Activated naive CD4-positive, alpha-beta T cell treated with Interleukin-2 at 50 U/mL for 16 hours (primary cell): ENCODE results near the gene SVIL.
"Not testable (repeated sequence)": the region's sequence is repeated elsewhere in the genome, so short reads cannot be mapped to it uniquely, and the experiment has no call there.

ENCODE experiments used
- DNase-seq: peaks from one replicate; pipeline ENCODE4 v3.0.0-alpha.2; 2020

Gene SVIL

DNA sequence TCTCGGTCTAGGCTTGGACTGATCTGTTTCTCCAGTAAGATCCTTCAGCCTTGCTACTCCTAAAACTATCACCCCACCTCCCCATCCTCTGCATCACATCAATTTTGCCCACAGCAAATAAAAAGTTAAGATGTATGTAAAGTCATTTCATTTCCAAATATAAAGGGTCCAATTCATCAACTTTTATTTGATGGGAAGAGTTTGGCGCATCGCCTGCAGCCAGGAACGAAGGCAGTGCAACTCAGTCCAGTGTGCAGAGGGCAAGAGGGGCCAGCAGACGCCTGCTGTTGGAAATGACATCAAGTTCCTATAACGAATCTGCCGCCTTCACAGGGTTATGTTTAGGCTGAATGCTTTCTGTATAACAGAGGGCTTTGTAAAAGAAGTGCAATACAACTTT, 97.0 kb downstream of the SVIL start:
- DNase-seq, result no peak

DNA sequence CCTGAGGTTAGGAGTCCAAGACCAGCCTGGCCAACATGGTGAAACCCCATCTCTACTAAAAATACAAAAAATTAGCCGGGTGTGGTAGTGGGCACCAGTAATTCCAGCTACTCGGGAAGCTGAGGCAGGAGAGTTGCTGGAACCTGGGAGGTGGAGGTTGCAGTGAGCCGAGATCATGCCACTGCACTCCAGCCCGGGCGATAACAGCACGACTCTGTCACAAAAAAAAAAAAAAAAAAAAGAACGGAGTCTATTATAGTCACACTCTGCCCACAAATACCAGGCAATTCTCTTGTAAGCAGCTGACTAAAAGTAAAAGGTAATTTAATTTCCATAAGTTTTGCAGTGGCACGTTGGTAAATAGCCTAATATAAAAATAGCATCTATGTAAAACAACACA, 98.1 kb downstream of the SVIL start:
- DNase-seq, result not testable (repeated sequence)

DNA sequence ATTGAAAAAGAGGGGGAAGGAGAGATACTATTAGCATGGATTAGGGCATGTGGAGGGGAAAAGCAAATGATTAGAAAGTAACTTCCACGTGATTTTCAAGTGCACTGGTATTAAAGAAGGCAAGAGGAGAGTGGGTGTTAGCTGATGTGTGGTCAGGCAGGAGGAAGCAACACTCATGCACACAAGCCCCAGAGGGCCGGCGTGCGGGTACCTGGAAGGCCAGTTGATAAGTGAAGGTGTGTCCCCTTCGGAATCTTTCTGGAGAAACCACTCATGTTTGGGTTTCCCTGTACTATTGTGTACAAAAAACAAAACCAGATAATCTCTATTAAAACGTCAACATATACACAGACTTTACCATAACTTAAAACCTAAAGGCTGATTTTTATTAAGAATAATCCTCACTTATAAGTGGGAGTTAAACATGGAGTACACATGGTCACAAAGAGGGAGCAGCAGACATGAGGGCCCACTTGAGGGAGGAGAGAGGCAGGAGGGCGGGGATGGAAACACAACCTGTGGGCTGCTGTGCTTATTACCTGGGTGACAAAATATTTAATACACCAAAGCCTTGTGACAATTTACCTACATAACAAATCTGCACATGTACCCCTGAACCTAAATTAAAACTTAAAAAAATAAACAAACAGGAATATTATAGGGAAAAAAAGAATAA, 98.9 kb downstream of the SVIL start:
- DNase-seq, result no peak

DNA sequence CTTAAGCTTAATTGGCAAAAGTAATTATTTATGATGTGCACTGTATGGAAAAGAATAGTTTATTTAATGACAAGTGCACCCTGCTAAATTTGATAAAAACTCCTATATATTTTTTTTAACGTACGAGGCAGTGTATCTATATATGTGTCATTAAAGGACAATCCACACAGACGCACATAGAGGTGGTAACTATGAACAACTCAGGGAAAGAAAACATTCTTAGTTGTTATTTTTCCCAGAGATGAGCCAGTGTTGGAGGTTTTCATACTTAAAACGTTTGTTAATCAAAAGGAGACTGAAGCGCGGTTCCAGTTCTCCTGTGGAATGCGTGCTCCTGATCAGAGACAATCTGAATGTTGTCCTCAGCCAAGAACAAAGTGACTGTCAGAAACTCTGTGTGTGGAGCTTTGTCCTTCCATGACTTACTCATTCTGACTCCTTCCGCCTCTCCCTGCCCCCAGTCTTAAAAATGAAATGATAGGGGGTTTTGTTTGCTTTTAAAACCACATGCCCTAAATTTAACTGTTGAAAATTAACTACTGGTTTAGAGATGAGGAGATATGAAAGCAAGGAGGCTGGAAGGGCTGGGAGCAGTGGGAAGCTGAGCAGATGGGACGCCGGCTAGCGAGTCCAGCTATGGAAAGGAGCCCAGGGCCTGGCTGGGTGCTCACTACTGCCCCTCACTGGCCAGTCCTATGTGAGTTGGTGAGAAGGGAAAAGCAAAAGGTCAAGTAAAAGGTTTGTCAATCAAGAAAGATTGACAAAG, 99.6 kb downstream of the SVIL start:
- DNase-seq, result no peak

DNA sequence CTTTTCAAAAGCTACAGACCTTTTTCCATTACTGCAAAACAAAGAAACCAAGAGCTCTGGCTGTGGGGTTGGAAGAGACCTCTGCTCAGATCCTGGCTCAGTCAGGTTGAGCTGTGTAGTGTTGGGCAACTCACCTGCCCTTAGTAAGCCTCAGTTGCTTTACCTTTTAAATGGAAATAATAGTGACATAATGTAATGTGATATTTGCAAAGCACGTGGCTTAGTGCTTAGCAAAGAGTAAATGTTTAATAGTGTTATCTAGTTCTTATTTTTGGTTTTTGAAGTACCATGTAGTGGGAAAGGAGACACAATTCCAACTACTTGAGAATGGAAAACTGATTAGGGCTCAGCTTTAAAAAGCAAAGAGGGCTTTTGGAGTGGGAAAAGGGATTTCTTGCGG, 100.2 kb downstream of the SVIL start:
- DNase-seq, result no peak

DNA sequence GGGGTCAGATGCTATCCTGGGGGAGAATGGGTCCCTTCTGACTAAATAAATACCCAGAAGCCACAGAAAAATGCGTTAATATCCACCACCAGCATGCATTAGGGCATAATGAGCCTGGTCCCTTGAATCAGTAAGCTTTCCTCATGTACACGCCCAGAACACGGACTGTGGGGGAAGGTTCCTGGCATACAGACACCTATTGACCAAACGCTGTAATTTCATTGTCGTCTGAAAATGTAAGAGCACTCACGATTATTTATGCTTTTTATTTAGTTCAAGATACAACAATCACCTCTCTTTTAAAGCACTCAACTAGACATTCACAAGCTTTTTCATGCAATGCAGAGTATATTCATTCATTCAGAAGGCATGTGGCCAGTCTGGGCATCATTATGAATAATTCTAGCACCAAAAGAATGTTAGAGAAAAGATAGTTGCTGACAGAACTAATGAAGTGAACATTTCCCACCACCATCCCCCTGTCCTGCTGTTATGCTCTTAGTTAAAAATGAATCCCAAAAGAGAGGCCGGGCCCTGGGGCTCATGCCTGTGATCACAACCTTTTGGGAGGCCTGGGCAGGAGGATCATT, 101.0 kb downstream of the SVIL start:
- DNase-seq, result no peak

DNA sequence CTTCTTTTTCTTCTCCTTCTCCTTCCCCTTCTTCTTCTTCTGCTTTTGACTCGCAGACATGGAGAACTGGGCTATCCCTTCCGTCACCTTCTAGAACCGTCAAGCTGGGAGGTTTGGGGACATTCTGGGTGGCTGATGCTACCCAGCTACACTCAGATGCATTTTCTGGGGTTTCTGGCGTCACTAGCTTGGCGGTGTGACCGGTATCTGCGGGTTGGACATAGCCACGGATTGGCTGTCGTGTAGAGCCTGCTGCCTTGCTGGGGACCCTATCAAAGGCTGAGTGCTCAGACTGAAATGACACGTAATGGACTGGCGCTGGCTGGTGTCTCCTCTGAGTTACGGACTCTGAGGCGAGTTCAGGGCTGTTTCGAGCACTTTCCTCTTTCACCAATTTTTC, 101.7 kb downstream of the SVIL start:
- DNase-seq, result no peak

DNA sequence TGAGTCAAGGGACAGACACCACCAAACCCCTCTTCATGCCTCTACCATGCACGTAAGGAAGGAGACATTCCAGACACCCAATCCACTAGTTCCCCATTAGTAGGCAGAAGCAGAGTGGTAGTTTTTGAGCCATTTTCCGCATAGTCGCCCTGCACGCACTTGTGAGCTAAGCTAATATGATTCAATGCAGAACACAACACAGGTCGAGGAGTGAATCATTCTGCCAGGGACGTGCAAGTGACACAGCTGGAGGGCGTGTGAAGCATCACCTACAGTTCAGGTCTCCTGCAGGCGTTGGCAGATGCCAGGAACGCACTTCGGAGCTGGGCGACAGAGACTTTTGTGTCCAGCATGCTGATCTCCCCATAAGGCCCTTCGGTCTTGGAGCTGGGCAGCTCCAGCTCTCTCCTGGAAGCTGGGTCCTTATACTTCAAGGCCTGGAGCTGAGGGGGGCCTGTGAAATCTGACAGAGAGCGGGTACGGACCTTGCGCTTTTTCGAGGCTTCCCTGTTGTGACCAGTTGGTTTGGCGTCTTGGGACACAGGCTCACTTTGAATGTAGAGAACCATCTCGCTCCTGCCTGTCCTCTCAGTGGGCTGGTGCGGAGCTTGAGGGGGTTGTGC, 102.4 kb downstream of the SVIL start:
- DNase-seq, result no peak

DNA sequence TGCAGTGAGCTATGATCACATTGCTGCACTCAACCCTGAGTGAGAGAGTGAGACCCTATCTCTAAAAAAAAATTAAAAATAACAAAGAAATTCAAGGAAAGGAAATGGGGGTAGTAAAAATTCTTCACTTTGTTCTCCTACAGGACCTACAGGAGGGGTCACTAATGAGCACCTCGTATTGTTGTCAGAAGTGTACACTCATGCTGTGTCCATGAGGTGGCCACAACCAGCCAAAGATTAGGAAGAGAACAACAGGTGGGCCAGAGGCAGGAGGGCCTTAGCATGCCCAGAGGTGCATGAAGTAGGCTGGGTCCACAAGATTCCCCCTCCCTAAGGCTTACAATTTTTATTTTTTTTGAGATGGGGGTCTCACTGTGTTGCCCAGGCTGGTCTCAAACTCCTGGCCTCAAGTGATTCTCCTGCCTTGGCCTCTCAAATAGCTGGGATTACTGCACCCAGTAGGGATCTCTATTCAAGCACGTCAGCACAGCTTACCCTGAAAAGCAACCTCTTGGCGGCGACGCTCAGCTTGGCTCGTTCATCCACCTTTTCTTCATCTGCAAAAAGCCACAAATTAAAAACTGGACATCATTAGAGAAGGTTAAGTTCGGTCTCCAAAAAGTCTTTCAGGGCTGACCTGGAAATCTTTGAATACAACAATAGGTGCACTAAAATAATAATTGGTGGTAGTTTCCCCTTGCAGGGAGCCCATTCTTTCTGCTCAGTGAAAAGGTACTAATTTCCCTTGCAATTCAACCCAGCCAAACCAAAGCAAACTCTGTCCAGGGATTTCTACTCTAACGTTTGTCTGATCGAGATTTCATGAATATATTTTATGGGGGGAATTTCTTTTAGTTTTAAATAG, 104.4 kb downstream of the SVIL start:
- DNase-seq, result no peak

DNA sequence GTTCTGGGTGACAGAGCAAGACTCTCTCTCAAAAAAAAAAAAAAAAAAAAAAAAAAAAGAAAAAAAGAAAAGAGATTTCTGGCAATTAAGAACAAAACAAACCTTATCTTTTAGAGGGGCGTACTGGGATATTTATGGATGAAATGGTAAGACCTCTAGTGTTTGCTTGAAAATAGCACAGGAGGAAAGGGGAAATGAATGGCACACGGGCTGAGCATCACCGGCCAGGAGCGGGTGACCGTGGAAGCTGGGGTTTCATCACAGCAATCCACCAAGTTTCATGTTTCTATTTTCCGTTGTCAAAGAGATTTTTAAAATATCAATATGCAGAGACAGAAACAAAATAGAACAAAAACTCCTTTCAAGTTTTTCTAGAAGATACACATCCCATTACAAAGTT, 105.6 kb downstream of the SVIL start:
- no peak for DNase-seq

DNA sequence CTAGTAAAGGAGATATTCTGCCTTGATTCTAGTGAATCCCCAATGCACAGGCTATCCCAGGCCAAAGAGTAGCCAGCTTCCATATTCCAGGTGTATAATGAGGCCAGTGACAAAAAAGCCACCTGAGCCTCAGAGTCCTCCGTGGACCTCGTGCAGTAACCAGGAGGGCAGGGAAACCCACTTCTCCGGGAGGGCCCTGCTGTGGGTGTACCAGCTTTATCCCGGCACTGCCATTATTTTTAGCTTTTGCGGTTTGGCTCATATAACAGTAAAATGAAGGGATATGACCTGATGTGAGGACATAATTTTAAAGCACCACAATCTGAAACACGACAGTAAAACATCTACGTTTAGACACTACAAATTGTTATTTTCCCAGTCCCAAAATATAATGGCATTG, 109.0 kb downstream of the SVIL start:
- no peak for DNase-seq

DNA sequence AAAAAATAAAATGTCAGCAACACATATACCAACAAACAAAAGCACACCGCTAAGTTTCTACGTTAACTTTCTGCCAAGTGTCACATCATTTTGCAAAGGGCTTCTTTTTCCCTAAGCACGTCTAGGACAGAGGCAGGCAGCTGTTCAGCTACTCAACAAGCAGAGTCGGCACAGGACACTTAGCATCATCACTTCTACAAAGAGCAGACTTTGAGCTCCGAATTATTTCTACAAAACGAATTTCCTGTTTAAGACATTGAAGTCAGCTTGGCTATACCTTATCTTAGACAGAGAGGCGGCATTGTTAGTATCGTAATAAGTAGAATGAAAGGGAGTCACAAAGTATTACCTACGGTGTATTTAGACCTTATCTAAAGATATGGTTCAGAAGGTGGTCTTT, 110.1 kb downstream of the SVIL start:
- no peak for DNase-seq

DNA sequence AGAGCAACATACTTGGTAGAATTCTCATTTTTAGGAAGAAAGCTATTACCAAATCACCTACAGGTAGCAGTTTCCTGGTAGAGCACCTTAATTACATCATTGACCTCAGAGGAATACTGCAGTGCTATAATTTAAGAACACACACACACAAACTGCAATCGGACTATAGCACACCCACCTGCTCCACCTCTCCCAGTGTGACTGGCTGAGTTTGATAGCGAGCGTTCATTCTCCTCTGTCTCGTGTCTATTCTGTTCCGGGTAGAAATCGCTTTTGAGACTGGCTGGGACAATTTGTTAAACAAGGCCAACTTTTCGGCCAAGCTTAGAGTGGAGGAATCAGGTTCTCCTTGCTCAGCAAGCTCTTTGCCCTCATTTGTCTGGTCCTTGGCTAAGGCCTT, 110.5 kb downstream of the SVIL start:
- DNase-seq, result no peak

DNA sequence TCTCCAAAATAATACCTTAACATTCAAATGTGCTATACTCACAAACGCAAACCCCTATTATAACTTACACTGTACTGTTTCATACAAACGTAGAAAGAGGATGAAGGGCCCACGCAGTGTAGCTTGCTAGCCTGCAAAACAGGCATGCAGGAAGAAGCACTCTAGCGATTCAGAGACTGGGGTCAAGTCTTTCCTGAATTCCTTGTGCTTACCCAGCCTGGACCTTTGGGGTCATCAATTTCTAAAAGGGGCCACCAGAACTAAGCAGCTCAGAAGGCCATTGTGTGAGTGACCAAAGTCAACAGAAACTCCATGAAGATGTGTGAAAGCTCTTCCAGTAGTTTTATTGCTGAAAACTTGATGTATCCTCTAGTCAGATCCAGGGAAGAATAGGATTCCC, 111.9 kb downstream of the SVIL start:
- no peak for DNase-seq

DNA sequence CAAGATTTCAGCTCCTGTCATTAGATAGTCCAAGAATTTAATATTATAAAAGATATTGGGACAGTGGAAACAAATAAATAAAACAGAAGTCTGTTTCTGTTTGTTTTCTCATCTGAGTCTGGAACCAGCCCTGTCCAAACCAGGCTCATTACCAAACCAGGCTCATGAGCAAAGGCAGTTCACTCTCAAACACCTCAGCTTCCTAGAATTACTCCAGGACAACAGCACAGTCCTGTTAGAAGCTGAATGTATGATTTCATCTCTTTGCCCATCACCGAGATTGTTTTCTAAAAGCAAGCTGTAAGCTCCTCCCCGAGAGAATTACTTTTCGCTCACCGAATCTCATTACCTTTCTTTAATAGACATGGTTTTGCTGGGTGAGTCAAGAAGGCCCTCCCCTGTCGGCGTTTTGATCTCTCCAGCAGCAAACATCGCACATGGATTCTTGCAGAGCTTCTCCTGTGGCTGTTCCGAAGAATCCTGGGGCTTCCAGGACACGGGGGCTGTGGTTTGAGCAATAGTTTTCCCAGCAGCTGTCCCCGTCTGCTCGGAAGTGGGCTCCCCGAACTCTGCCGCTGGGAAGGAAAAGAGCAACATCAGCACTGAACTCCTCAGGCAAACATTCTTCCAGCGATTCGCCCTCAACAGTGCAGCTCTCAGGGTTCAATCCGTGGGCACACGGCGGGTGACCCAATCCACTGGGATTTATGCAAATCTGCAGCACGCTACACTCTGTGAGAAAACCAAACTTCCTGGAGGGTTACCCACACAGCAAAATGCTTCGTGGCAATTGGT, 112.5 kb downstream of the SVIL start:
- DNase-seq, result no peak

DNA sequence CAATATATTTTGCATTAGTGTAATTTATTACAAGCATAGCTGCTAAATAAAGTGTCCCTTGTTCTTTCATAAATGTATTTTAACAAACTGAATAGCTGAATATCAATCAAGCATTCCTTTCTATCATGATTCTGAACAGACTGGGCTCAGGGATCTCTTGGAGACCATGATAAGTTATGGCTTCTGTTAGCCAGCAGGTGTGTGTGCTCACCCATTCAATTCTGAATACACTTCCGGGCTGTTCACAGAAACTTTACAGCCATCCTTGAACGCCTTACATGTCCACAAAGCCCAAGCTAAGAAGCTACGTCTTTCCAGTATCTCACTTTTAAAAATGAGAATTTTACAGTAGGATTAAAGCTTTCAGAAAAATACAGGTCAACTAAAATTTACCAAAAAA, 115.1 kb downstream of the SVIL start:
- no peak for DNase-seq

DNA sequence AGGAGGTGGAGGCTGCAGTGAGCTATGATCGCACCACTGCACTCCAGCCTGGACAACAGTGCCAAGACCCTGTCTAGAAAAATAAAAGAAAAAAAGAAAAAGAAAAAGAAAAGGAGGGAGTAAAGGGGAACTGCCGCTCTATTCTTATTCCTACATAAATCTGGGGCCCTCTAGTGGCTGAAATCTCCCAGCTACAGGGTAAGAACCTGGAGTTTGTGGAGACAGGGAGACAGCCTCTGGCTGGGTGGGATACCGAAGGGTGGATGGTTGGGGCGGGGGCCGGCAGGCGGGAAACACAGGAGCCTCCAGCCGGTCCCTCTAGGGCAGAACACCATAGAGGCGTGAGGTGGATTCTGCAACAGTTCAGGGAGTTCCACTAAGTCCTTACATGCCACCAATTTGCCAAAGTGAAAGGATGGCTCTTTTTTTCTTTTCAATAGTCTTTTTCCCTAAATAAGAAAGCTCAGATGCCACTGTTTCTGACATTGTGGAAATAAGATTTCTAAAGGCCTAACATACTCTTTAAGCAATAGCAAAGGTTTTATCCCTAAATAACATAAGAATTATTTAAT, 117.3 kb downstream of the SVIL start:
- DNase-seq, result no peak

DNA sequence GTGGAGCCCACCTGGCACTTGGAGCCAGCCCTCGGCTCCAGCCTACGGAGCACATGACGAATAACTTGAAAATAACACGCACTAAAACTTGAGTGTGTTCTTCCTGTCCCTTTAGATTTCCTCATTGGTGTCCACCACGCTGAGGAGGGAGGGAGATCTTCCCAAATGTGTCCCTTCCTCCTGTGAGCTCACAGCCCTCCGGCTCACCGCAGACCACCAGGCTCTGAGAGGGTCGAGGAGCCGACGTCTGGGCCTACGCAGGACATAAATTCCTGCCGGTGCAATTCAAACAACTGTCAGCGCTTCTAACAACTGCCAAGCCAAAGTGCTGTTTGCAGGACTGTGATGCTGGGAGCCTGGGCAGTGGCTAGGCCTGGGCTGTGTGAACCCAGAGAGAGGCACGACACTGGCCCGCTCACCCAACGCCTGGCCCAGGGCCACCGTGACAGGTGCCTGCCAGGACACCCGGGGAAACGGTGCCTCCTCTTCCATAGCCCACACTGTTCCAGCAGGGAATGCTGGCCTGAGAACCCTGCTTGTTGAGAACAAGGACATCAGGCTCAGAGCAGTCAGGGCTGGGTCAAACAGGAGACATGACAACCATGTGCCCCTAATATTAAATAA, 118.3 kb downstream of the SVIL start:
- not testable (repeated sequence) for DNase-seq

DNA sequence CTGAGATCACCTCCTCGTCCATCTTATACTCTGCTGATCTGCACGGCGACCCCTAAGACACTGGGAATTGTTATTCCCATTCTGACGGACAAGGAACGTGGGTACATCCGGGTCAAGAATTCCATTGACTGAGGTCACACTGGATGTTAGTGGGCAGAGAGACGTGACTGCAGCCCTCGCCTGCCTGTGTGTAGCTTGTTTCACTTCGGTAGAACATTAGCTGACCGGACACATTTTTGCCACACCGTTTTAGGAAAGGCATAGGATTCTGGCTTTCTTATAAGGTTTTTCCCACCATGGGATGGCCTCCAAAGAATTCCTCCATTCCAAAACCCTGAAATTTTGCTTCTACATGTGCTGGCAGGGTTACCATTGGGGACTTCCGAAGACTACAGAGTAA, 118.9 kb downstream of the SVIL start:
- not testable (repeated sequence) for DNase-seq

DNA sequence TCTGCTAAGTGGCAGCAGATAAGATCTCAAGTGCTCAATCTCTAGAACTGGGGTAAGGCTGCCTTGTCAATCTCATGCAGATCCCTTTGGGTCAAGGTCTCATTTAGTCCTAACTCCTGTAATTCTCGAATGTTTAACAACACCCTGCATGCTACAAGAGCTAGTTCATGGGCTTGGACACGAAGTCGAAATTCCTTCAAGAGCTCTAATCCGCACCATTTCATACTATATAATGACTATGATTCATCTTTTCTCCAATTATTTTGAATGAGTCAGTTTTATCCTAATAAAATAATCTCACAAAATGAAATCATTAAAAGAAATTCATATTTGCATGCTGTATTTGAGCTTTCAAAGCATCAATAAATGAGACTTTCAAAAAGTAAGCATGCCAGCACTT, 119.7 kb downstream of the SVIL start:
- not testable (repeated sequence) for DNase-seq

DNA sequence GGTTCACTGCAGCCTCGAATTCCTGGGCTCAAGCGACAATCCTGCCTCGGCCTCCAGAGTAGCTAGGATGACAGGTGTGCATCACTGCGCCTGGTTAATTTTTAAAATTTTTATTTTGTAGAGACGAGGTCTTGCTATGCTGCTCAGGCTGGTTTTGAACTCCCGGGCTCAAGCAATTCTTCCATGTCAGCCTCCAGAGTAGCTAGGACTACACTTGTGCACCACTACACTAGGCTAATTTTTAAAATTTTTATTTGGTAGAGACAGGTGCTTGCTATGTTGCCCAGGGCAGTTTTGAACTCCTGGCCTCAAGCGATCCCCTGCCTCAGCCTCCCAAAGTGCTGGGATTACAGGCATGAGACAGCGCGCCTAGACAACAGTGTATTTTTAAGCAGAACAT, 120.5 kb downstream of the SVIL start:
- no peak for DNase-seq
